SK-N-SH (cell line): ENCODE data around the gene CPNE1. TPM values are rescaled to one million over a fixed set of nuclear protein-coding genes. Genes with fewer than 3 reads are reported as not detected.

Source experiments
- CTCF ChIA-PET: fragments of 300-600, 350-600 bp; formaldehyde crosslinking; extraction: SDS; loops from one replicate; lab custom pipeline; 2021; lab: Yijun Ruan, JAX
- POLR2A ChIA-PET: fragments of 350-600 bp; sonication (Branson Sonifier 250); formaldehyde crosslinking; extraction: SDS; loops from one replicate; lab custom pipeline; 2020; ENCODE audit warnings: antibody characterized with exemption, inconsistent platforms; lab: Yijun Ruan, JAX
- DNase-seq: peaks from one replicate; pipeline ENCODE4 v3.0.0; 2012
- H2AFZ ChIP-seq: fragments of 200-600 bp; sonication (generic); 2 replicates; pipeline ENCODE4 v1.8.1; 2016; ENCODE audit warnings: antibody characterized with exemption, mild to moderate bottlenecking, low read depth
- H3F3A ChIP-seq: fragments of 200-600 bp; sonication (generic); replicated peaks from 2 replicates; pipeline ENCODE3; 2016; ENCODE audit warnings: antibody characterized with exemption, mild to moderate bottlenecking; ENCODE audit not compliant: insufficient read depth
- H3K27ac ChIP-seq, 2 experiments: fragments of 200-500 bp in 1 of 2; fragments of 200-600 bp in 1 of 2; sonication (Bioruptor generic) in 1 of 2; sonication (generic), shearing (Covaris generic) in 1 of 2; 2 replicates each; pipeline versions ENCODE4 v1.5.1 to v1.6.1; 2014 to 2016; ENCODE audit warnings: low read depth in 2 of 2, inconsistent platforms in 1 of 2, low read length in 1 of 2, mild to moderate bottlenecking in 1 of 2, mixed read lengths in 1 of 2
- H3K27me3 ChIP-seq: fragments of 200-600 bp; sonication (generic), shearing (Covaris generic); 2 replicates; pipeline ENCODE4 v1.6.1; 2016; ENCODE audit warnings: mixed run types; ENCODE audit not compliant: insufficient read depth
- H3K36me3 ChIP-seq, 2 experiments: fragments of 200-500 bp in 1 of 2; fragments of 200-600 bp in 1 of 2; sonication (Bioruptor generic) in 1 of 2; sonication (generic) in 1 of 2; replicated peaks in 1 of 2; 2 replicates each; pipeline versions ENCODE3 to v1.5.1; 2014 to 2016; ENCODE audit warnings: low read length in 1 of 2, mild to moderate bottlenecking in 1 of 2; ENCODE audit not compliant: insufficient read depth in 2 of 2, control insufficient read depth in 1 of 2
- H3K4me1 ChIP-seq, 2 experiments: fragments of 200-500 bp in 1 of 2; fragments of 200-600 bp in 1 of 2; sonication (Bioruptor generic) in 1 of 2; sonication (generic), shearing (Covaris generic) in 1 of 2; 2 replicates each; pipeline versions ENCODE4 v1.5.1 to v1.6.1; 2014 to 2016; ENCODE audit warnings: low read depth in 1 of 2, low read length in 1 of 2, mixed run types in 1 of 2; ENCODE audit not compliant: insufficient read depth in 2 of 2, control insufficient read depth in 1 of 2
- H3K4me2 ChIP-seq: fragments of 200-600 bp; sonication (generic), shearing (Covaris generic); 2 replicates; pipeline ENCODE4 v1.6.1; 2017; ENCODE audit warnings: mixed run types
- H3K4me3 ChIP-seq, 2 experiments: fragments of 200-500 bp in 1 of 2; fragments of 200-600 bp in 1 of 2; sonication (Bioruptor generic) in 1 of 2; sonication (generic), shearing (Covaris generic) in 1 of 2; 2 replicates each; pipeline versions ENCODE4 v1.5.1 to v1.8.1; 2014 to 2016; ENCODE audit warnings: low read depth in 2 of 2, inconsistent platforms in 1 of 2, low read length in 1 of 2, mild to moderate bottlenecking in 1 of 2, mixed read lengths in 1 of 2, moderate library complexity in 1 of 2
- H3K79me2 ChIP-seq: fragments of 200-600 bp; sonication (generic); 2 replicates; pipeline ENCODE4 v1.8.1; 2017; ENCODE audit warnings: mild to moderate bottlenecking; ENCODE audit not compliant: insufficient read depth
- H3K9ac ChIP-seq: fragments of 200-600 bp; sonication (generic); 2 replicates; pipeline ENCODE4 v1.6.1; 2017; ENCODE audit warnings: mixed run types
- H3K9me2 ChIP-seq: fragments of 200-600 bp; sonication (generic); 2 replicates; pipeline ENCODE4 v1.6.1; 2017; ENCODE audit warnings: mixed run types
- H3K9me3 ChIP-seq: fragments of 200-600 bp; sonication (generic); 2 replicates; pipeline ENCODE4 v1.6.1; 2017; ENCODE audit warnings: mixed run types, mild to moderate bottlenecking, moderate library complexity
- H4K20me1 ChIP-seq: fragments of 200-600 bp; sonication (generic); 2 replicates; pipeline ENCODE4 v1.6.1; 2017; ENCODE audit warnings: mild to moderate bottlenecking, mixed run types; ENCODE audit not compliant: insufficient read depth
- CHD2 ChIP-seq: fragments of 150-350 bp; IDR thresholded peaks from 2 replicates; pipeline ENCODE4 v1.6.1; 2018; ENCODE audit warnings: low read length; ENCODE audit not compliant: partially characterized antibody
- FOSL2 ChIP-seq: IDR thresholded peaks from 2 replicates; pipeline ENCODE4 v1.4.0; 2012; ENCODE audit warnings: low read depth, mild to moderate bottlenecking, moderate library complexity, borderline replicate concordance
- FOXM1 ChIP-seq: IDR thresholded peaks from 2 replicates; pipeline ENCODE4 v1.4.0; 2012; ENCODE audit warnings: low read depth, mild to moderate bottlenecking
- MAX ChIP-seq: IDR thresholded peaks from 2 replicates; pipeline ENCODE4 v1.4.0; 2012; ENCODE audit warnings: low read depth
- MEF2A ChIP-seq: IDR thresholded peaks from 2 replicates; pipeline ENCODE4 v1.4.0; 2012; ENCODE audit warnings: low read depth, borderline replicate concordance
- RAD21 ChIP-seq: IDR thresholded peaks from 2 replicates; pipeline ENCODE4 v1.6.1; 2012; ENCODE audit warnings: mild to moderate bottlenecking, low read length
- TAF1 ChIP-seq: IDR thresholded peaks from 2 replicates; pipeline ENCODE4 v1.6.1; 2012; ENCODE audit warnings: low read depth, mild to moderate bottlenecking, low read length, moderate library complexity, borderline replicate concordance
- TEAD4 ChIP-seq: IDR thresholded peaks from 2 replicates; pipeline ENCODE4 v1.4.0; 2012; ENCODE audit warnings: mild to moderate bottlenecking, borderline replicate concordance; ENCODE audit not compliant: insufficient read depth
- WGBS: methylation state at CpG from one replicate; pipeline ENCODE4 v1.1.6; 2017; ENCODE audit warnings: low lambda C conversion rate; 5-methylcytosine and 5-hydroxymethylcytosine counted together
- polyA plus RNA-seq, 3 experiments: library from polyadenylated mRNA; depleted of rRNA; stranded (reverse); fragments of >200 nt; gene quantifications; 2 replicates each; pipeline ENCODE4 v1.2.3, GENCODE V29; 2012
- TF ChIP-seq, protein P1 (sequence below): IDR thresholded peaks from 2 replicates; pipeline ENCODE4 v1.4.0; 2012; ENCODE audit warnings: low read depth, borderline replicate concordance
- TF ChIP-seq, protein P2 (sequence below): IDR thresholded peaks from 2 replicates; pipeline ENCODE4 v1.6.1; 2012; ENCODE audit warnings: mild to moderate bottlenecking, low read depth, low read length, moderate library complexity

CPNE1 gene
- polyA plus RNA-seq, 1 of the 3 experiments (the other 2 are of a cell fraction), result 279 TPM

GRCh38 chr20:35674921-35675320 lies 10.2 kb upstream of the CPNE1 start (continued):
- TF ChIP-seq, protein P1, sequence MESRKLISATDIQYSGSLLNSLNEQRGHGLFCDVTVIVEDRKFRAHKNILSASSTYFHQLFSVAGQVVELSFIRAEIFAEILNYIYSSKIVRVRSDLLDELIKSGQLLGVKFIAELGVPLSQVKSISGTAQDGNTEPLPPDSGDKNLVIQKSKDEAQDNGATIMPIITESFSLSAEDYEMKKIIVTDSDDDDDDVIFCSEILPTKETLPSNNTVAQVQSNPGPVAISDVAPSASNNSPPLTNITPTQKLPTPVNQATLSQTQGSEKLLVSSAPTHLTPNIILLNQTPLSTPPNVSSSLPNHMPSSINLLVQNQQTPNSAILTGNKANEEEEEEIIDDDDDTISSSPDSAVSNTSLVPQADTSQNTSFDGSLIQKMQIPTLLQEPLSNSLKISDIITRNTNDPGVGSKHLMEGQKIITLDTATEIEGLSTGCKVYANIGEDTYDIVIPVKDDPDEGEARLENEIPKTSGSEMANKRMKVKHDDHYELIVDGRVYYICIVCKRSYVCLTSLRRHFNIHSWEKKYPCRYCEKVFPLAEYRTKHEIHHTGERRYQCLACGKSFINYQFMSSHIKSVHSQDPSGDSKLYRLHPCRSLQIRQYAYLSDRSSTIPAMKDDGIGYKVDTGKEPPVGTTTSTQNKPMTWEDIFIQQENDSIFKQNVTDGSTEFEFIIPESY, result no peak
- no peak for TF ChIP-seq MAX
- no peak for TF ChIP-seq CHD2
- TF ChIP-seq, protein P2, sequence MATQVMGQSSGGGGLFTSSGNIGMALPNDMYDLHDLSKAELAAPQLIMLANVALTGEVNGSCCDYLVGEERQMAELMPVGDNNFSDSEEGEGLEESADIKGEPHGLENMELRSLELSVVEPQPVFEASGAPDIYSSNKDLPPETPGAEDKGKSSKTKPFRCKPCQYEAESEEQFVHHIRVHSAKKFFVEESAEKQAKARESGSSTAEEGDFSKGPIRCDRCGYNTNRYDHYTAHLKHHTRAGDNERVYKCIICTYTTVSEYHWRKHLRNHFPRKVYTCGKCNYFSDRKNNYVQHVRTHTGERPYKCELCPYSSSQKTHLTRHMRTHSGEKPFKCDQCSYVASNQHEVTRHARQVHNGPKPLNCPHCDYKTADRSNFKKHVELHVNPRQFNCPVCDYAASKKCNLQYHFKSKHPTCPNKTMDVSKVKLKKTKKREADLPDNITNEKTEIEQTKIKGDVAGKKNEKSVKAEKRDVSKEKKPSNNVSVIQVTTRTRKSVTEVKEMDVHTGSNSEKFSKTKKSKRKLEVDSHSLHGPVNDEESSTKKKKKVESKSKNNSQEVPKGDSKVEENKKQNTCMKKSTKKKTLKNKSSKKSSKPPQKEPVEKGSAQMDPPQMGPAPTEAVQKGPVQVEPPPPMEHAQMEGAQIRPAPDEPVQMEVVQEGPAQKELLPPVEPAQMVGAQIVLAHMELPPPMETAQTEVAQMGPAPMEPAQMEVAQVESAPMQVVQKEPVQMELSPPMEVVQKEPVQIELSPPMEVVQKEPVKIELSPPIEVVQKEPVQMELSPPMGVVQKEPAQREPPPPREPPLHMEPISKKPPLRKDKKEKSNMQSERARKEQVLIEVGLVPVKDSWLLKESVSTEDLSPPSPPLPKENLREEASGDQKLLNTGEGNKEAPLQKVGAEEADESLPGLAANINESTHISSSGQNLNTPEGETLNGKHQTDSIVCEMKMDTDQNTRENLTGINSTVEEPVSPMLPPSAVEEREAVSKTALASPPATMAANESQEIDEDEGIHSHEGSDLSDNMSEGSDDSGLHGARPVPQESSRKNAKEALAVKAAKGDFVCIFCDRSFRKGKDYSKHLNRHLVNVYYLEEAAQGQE, result no peak

DNA sequence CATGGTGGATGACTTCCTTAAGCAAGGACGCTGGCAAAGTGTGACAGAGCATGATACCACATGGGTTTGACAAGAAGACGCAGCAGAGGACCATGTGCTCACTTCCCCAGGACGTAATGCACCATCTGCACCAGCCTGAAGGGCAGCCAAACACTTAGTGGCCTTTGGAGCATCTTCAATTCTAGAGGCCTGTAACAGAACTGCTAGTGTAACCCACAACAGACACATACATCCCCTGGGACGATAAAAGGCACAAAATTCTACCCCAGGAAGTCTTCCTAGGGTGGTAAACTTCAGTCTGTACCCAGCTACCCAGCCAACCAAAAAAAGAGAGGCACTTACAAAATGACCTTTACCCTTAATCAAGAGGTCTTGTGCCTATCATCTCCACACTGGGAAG lies 9.2 kb upstream of the CPNE1 start:
- Histone ChIP-seq H4K20me1 (no peaks in the 10 kb centered on the region), H3K9ac (no peak overlapping the region), H3K4me2 (no peak overlapping the region), H3K27ac (no peak overlapping the region), H2AFZ (no peak overlapping the region), H3K27me3 (no peaks in the 10 kb centered on the region), H3K9me3 (no peaks in the 10 kb centered on the region), H3K9me2 (no peaks in the 10 kb centered on the region), H3K4me1 (no peaks in the 10 kb centered on the region), H3K36me3 (peaks cover 39 to 44% of the 10 kb centered on the region in 2 experiments), H3K79me2 (no peaks in the 10 kb centered on the region), H3F3A (no peaks in the 10 kb centered on the region), H3K4me3 (no peak overlapping the region)
- ChIA-PET POLR2A (no interaction called here), CTCF (no interaction called here)
- WGBS, result 93% methylated on average over 3 of the region's 4 CpGs
- TF ChIP-seq MEF2A, result no peak
- TF ChIP-seq FOSL2, result no peak
- no peak for TF ChIP-seq TAF1
- TF ChIP-seq FOXM1, result no peak
- TF ChIP-seq TEAD4, result no peak
- no peak for TF ChIP-seq RAD21
- DNase-seq, result no peak
